ENCODE results near the gene GABBR1.

GABBR1 gene

DNA sequence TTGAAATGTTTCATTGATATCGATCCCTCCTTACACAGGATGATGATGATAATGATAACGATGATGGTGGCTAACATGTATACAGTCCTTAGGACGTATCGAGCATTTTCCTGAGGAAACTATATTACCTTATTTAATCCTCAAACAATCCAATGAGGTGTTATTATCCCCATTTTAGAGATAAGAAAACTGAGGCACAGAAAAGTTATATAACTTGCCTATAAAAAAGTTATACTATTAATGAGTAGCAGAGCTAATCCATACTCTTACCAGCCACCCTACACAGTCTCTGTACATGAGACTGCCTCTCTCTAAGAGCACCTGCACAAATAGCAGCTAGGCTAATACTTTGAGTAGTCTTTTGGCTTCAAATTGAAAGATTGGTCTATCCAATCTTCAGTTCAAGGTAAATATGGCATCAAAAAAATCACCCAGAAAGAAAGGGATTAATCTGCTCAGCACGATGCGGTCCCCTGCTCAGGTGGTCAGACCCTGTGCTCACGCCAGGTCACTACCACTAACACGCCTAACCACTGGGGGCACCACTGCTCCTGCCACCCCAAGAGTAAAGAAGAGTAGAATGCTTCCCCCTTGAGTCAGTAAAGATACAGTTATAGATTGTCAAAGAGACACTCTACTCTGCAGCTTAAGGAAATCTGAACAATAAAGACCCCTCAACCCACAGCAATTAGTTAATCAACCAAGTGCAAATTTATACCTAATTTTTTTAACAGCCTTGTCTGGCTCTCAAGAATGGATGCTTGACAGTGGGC, 15.0 kb downstream of the GABBR1 start:
- no peak for DNase-seq

DNA sequence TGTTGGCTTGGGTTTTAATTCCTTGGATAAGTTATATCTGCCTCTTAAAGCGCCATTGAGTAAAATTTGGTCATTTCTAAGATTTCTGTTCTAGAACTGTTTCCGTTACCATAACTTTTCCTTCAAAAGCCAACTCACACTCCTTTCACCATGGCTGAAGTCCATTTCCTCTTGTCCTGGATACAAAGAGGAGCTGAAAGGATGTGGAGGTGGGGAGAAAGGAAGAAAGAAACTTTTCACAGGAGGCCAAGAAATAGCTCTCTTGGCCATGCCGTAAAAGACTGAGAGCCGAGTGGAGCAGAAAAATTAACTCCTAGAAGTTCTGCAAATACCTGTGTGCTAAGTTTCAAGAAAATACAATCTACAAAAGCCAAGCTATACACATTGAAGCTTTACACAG, 21.6 kb downstream of the GABBR1 start:
- DNase-seq, result no peak

DNA sequence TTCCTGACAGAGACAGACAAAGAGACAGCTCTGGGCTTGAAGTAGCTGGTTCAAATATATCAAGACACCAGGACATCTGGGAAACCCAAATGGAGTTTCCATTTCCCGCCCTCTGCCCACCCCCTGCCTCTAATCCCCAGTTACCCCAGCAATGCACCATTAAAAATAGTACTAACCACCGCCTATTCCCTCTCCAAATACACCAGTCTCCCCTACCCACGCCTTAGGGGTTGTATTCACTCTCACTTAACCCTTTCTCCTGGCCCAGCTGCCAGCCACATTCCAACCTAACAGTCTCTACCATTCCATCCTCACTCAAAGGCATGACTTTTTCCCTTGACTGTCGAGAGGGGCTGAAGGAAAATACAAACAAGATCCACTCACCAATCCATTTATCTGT, 22.4 kb downstream of the GABBR1 start:
- DNase-seq, result no peak

DNA sequence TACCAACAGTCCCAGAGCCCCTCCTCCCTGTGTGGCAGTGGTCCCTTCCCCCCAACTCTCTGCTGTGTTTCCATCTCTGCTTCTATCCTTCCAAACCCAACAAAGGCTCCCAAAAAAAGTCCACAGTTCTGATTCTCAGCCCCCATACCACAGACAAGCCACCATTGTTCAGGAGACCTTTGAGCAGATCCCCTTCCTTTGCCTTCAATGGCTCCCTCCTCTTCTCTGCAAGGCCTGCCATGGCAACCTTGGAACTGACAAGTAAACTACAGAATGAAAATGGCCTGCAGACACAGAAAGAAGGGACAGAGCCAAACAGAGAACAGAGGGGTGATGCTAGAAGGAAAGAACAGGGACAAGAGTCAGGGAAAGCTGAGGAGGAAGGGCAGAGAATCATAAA, 24.9 kb downstream of the GABBR1 start:
- DNase-seq, result no peak

DNA sequence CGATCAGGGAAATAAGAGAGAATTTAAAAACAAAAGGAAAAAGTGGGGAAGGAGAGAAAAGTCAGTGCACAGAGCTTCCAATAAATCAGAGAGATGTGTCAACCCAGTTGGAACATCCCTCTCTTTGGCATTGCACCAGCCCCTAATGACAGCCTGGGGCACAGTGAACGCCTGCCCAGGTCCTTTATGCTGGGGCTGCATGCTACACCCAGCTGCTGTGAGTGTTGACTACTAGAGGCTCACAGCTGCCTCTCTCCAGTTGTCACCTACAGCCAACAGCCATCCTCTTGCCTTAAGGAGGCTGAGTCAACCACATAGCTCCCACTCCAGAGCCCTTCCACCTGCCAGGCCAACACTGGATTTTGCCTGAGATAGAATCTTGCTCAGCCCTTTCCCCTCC, 29.1 kb downstream of the GABBR1 start:
- no peak for DNase-seq

DNA sequence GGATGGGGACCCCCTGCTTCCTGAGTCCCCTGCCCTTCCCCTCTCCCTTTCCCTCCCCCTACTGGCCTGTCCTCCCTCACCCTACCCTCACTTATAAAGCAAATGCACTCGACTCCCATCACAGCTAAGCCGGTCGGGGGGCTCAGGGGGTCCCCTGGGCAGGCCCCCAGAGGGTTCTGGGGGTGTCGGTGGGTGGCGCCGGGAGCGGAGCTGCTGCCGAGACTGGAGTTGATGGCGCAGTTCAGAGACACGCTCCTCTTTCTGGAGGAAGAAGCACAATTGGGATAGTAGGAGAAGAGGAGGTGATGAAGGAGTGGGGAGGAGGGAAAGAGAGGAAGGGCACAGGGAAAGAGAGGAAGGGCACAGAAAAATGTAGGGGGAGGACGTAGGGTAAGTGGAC, 29.5 kb downstream of the GABBR1 start:
- DNase-seq, result no peak

DNA sequence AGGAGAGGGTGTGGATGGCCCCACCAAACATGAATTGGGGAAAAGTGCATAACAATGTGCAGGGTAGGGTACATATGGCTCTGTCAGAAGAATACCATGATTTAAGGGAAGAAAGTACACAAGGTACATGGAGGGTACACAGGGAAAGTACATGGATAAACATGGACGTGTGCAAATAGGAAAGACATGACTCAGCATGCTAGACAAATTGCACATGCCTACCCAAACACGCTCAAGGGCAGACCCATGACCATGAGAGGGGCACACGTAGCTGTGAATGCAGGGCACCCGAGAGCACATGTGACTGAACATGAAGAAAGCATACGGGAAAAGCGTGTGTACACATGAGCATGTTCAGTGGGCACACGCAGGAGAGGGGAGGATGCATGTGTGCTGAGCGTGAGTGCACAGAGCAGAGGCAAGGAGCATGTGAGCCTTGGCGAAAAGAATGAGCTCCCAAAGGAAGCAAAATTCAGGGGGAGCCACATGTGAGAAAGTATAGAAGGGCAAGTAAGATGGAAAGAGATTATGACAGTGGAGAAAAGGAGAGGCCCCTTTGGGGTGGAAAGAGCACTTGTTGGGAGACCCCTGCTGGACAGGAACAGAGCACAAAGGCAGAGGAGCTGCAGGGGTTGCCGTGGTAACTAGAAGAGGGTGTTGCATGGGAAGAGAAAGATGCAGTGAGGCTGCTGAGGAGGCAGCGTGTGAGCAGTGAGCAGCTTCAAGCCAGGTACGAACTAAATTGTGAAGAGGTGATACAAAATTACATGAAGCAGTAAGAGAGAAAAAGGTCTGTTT, 30.2 kb downstream of the GABBR1 start:
- DNase-seq, result no peak

DNA sequence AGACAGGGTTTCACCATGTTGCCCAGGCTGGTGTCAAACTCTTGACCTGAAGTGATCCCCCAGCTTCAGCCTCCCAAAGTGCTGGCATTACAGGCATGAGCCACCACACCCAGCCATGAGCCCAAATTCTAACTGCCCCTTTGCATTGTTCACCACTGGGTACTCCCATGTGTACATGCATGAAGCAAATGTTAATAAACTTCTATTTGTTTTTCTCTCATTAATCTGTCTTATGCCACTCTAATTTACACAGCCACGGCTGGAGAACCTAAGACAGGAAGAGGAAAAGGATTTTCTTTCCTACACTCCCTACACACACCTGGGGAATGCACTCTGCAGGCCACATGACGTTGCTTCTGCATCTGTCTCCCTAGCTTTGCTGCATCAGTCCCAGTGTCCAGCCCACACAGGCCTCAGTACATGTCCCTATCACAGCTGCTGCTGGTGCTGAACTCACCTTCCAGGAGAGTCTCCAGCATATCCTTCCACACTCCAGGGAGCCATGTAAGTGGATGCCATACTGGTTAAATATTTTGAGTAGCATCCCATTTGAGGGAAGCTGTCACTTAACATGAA, 34.7 kb downstream of the GABBR1 start:
- no peak for DNase-seq

DNA sequence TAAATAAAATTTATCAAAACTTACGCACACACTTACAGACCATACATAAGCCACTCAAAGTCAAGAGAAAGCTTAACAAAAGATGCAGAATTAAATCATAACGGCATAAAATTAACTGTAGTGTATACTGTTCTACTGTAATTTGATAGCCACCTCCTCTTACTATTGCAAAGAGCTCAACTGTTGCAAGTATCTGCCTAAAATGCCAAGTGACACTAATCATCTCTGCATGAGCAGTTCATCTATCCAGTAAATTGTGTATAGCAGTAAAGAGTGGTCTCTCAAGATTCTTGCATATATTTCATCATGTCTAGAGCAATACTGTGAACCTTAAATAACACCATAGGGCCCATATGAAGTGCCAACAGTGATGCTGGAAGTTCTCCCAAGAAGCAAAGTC, 35.8 kb downstream of the GABBR1 start:
- no peak for DNase-seq

DNA sequence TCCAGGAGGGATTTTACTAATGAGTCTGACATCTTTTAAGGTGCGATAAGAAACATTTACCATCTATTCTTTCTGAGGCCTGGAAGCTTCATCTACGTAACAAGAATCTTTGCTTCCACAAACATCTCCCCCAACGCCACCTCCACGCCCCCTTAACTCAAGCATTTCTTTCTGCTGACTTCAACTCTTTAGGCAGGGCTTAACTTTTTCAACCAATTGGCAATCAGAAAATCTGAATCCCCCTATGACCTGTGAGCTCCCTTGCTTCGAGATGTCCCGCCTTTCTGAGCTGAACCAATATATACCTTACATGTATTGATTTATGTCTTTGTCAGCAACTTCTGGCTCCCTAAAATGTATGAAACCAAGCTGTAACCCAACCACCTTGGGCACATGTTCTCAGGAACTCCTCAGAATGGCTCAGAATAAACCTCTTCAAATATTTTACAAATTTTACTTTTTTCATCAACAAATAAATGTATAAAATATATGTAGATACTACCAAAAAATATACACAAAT, 36.5 kb downstream of the GABBR1 start:
- no peak for DNase-seq

DNA sequence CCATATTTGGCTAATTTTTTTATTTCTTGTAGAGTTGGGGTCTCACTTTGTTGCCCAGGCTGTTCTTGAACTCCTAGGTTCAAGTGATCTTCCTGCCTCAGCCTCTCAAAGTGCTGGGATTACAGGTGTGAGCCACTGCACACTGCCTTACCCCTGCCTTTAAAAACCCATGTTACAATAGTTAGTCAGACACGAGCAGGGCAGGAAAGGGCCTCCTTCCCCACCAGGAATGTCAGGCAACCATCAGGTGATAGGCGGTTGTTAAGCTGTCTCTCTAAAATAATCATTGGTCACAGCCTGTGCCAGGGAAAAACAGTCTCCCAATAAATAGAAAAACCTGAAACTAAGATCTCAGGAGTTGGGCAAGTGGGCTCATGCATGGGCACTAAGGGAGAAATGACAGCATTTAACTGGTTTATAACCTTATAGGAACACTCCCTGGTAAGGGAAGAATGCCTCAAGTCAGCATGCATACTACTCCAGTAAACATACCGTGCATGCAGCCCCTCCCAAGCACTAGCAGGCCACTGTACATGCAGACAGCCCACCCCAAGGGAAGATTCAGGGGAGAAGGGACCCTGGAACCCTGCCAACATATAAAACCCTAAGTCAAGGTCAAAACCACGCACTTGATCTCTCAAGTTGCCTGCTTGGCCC, 39.7 kb downstream of the GABBR1 start:
- DNase-seq, result no peak

DNA sequence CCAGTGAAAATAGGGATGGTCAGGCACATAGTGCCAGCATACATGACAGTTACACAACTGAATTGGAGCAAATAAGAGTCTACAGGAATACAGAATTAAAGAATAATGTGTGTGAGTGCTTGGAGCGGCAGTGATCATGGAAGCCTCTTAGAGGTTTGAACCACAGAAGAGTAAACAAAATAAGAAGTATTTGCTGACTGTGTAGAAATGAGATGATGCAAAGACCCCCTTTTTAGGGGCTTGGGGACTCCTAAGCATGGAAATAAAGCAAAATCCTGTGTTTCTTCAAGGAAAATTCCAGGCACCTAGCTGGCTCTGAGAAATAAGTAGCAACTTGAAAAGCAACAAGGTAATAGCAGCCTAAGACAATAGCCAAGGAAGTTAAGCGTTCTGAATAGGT, 41.3 kb downstream of the GABBR1 start:
- no peak for DNase-seq

DNA sequence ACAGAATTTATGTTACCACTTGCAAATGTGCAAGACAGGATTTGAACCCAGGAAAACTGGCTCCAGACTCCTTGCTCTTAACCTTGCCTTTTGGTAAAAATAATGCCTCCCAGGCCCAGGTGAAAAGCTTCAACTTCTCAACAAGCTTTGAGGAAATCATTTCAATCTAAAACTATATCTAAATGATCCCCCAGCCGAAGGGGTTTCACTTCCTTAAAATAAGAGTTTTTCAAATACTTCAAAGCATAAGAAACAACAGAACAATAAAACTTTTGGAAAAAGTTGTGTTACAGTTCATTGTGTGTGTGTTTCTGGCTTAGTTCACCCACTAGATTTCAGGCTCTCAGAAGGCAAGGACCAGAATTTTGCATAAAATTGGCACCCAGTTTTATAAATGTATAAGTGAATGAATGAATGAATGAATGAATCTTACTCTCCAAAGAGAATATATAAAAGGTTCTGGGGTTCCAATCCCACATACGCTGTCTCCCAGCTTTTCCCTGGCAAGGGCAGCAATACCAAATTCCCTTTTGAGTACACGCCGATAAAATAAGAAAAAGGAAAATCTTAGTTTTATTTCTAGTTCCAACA, 42.7 kb downstream of the GABBR1 start:
- DNase-seq, result no peak

DNA sequence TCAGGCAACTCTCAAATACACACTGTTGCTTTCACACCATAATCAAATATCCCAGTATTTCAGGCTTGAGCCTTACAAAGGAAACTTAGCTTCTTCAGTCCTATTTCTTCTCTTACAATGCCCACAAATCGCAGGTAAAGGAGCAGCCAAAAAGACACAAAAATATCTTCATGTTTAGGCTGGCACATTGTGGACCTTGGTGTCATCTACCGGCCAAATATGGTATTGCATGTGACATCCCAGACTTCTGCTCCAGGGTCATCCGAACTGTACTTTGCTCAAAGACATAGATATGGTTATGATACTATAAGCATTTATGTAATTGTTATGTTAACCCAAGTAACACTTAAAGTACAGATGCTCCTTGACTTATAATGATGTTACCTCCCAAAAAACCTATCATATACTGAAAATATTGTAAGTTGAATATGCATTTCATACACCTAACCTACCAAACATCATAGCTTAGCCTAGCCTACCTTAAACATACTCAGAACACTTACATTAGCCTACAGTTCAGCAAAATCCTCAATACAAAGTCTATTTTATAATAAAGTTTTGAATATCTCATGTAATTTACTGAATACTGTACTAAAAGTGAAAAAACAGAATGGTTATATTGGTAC, 43.4 kb downstream of the GABBR1 start:
- DNase-seq, result peak; percentile 63

DNA sequence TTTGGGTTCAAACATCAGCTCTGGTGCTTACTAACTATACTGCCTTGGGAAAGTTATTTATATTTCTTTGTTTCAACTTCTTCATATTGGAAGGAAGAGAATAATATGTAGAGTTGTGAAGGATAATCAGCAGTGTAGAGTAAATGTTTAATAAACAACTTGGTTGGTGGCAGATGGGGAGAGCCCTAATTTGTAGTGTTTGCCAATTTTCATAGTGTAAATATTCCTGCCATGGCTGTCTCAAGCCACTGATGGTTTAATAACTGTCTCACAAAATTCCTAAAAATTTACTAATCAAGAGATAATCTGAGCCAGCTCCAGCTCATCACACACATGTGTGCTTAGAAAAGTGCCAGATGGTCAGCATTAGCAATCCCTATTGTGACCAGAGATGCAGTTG, 48.2 kb downstream of the GABBR1 start, which contains the start of gene OR2H2:
TSS of gene OR2H2 (plus strand) at position 301 of the 400 bp plus-strand sequence. CDS start 2,824 bp downstream, outside the sequence.
- DNase-seq, result no peak

DNA sequence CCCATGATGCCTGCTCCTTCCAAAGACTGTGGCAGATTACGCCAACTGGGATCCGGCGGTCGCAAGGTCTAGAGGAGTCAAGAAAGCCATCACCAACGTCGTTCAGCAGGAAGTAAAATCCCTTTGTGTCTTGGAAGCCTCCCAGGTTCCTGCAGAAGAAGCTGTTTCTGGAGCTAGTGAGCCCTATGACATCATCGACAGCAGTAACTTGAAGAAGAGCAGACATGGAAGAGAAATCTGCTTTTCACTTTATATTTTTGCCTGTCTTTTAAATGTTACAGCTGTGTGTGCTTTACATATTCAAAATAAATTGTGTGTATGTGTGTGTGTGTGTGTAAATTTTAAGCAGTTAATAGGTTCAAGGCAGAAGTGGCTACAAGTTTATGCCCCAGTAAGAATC, 55.4 kb downstream of the GABBR1 start:
- DNase-seq, result no peak

DNA sequence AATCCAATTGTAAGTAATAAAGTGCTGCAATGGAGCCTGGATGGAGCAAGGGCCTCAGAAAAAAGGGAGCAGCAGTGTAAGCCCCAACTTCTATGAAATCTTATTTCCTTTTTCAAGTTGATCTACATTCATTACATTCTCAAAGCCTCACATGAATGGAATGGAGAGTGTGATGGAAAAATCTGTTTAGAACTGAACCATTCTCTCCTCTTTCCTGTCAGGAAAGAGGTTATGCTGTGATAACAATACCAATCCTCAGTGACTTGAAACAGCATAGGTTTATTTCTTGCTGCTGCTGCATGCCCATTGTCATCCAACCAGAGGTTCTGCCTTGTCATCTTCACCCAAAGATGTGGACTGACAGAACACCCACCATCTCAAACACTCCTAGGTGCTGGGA, 56.9 kb downstream of the GABBR1 start:
- DNase-seq, result no peak

DNA sequence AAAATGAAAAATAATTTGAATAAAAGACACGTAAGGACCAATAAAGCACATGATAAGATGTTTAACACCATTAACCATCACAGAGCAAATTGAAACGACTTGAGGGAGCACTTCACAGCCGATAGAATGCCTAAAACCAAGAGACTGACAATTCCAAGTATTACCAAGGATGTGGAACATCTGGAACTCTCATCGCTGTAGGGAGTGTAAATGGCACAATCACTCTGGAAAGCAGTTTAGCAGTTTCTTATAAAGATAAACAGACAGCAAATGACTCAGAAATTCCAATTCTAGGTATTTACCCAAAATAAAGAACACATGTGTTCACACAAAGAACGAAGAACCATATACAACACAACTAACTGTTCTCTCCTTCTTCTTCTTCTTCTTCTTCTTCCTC, 65.0 kb downstream of the GABBR1 start:
- DNase-seq, result no peak

DNA sequence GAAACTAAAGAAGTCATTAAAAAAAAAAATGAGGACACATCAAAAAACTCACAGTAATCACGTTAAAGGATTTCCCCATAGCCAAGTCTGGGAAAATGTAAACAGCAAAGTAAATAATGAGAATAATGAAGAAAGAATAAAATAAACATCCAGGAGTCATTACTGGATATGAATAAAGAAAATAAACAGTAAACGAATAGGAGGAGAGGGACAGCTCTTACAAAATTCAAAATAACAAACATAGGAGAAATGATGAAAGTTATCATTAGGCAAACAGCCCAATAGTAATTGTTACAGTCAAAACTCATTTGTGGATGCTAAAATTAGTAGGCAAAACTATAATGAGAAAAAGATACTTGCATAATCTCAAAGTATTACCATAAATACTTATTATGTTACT, 65.4 kb downstream of the GABBR1 start:
- no peak for DNase-seq

DNA sequence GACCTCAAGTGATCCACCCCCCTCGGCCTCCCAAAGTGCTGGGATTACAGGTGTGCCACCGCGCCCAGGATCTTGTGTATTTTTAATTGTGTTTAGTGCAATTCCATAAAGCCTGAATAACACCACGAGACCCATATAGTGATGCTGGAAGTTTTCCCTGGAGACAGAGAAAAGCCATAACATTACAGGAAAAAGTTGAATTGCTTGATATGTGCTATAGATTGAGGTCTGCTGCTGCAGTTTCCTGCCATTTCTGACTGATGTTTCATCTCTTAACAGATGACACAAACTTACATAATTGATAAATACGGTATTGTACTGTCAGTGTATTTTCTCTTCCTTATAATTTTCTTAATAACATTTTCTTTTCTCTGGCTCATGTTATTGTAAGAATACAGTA, 66.1 kb downstream of the GABBR1 start:
- DNase-seq, result no peak

DNA sequence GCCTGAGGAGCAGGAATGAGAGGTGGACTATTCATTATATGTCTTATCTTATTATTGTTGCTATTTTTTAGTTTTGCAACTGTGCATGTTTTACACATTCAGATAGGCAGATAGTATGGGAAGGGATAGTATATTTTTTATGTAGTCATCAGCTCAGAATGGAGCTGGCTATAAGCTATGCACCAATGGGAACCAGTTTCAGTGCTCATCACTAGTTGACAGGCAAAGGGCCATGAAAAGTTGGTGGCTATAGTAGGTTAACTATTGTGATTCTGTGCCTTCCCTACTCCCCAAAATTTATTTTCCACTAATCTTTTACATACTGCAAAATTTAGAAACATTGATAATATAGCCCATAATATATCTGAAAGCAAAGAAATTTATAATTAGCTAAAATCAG, 68.1 kb downstream of the GABBR1 start:
- no peak for DNase-seq

DNA sequence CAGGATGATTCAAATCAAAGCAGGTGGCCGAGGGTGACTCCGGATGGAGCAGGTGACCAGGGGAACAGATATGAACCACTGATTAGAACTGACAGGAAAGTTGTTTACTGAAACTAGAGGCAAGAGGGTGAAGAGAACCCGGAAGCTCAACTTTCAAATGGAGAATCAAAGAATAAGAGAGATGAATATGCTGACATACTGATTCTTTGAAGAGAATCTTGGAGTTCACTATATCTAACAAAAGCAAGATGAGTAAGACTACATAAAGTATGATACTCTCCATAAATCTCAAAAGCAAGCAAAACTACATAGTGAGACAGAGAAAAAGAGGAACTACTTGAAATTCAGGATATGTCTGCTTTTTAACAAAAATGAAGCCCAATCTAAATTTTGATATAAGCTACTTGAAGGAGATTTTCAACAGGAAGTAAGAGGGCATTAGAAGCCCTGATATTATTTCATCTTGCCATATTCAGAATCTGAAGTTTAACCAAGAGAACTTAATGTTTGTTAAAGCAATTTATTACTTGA, 69.5 kb downstream of the GABBR1 start:
- DNase-seq, result no peak
